HG02678 (cell line): ENCODE results near the gene ANXA11.
"Not testable (repeated sequence)": the region's sequence is repeated elsewhere in the genome, so short reads cannot be mapped to it uniquely, and the experiment has no call there.

ENCODE experiments used
- ATAC-seq: cut with Tn5 transposase; IDR thresholded peaks from one replicate; pipeline ENCODE4 v1.9.1; 2021; ENCODE audit warnings: mild to moderate bottlenecking, moderate library complexity; ENCODE audit not compliant: unreplicated experiment

The ANXA11 gene

DNA sequence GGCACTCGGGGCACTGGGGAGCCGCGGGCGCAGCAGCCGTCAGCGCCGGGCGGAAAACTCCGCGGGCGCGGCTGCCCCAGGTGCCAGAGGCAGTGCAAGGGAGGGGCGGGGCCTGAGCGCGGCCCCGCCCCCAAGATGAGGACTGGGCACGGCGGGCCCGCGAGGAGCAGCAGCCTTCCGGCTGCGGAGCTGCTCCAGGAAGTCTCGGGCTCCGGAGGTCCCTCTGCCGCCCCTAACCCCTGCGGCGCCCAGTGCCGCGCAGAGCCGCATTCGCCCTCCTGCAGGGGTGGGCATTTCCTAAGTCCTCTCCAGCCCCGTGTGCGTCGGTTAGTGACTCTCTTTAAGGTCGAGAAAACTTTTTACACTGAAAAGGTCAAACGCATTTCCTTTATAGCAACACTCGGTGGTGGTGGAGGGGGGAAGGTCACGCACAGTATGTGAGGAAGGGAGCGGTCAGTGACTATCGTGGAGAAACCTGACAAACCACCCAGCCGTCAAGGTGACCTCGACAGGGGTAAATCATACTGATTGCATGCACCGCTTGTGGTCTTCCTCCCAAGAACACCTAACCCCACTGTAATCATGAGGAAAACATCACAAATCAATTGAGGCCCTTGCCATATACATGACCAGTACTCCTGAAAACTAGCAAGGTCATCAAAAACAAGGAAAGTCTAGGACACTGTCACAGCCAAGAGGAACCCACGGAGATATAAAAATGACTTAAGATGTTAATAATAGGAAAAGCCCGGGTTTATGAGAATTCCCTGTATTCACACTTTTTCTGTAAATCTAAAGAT is at the start of gene ANXA11:
Gene ANXA11, minus strand, starts transcription at position 61 of the 800 bp plus-strand sequence. CDS start 32,676 bp downstream, outside the sequence.
- ATAC-seq, result peak; percentile 77

GRCh38 chr10:80254726-80255125 is 49.4 kb upstream of the ANXA11 start:
- not testable (repeated sequence) for ATAC-seq

DNA sequence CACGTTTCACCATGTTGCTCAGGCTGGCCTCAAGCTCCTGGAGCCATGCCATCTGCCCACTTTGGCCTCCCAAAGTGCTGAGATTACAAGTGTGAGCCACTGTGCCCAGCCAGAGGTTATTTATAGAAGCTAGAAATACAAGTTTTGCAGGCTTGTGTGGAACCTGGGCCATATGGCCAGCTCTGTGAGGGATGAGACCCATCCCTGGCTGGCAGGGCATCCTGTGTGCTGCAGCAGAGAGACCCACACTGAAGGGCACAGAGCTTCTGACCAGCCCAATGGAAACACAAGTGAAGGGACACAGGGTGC is 48.6 kb upstream of the ANXA11 start:
- peak; percentile 8 for ATAC-seq

DNA sequence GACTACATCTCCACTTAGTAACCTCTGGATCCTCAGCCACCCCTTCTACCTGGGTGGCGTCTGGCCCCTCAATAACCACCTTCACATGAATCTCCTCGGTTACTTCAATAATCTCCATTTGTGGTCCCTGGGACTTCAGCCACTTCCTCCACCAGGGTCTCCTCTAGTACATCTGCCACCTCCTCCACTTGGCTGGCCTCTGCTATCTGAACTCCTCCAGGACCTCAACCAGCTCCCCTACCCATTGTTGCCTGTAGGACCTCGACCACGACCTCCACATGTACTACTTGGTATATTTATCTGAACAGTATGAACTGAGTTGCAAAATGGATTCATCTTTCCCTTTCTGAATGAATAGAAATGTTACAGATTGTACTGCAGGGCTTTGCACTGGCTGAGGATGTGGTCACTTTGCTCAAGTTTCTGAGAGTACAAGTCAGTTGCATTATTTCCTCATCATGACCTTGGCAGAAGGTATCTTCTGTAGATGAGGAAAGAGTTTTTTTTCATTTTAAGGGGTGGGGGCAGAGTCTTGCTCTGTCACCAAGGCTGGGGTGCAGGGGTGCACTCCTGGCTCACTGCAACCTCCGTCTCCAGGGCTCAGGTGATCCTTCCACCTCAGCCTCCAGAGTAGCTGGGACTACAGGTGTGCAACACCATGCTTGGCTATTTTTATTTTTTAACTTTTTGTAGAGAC is 48.1 kb upstream of the ANXA11 start:
- peak; percentile 79 for ATAC-seq

DNA sequence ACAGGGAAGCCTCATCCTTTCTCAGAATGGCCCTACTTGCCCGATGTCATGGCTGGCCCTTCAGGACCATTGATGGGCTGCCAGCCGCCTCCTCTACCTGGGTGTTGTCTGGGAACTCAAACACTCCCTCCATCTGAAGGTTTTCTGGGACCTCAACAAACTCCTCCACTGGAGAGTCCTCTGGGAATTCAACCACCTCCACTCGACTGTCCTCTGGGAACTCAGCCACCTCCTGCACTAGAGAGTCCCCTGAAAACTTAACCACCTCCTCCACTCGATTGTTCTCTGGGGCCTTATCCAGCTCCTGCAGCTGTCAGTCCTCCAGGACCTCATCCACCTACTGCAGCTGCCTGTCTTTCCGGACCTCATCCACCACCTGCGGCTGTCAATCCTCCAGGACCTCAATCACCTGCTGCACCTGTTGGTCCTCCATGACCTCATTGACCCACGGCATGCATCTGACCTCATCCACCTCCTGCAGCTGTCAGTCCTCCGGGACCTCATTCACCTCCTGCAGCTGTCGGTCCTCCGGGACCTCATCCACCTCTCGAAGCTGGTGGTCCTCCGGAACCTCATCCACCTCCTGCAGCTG is 47.1 kb upstream of the ANXA11 start:
- no peak for ATAC-seq

GRCh38 chr10:80251703-80252280 is 46.5 kb upstream of the ANXA11 start:
- not testable (repeated sequence) for ATAC-seq

DNA sequence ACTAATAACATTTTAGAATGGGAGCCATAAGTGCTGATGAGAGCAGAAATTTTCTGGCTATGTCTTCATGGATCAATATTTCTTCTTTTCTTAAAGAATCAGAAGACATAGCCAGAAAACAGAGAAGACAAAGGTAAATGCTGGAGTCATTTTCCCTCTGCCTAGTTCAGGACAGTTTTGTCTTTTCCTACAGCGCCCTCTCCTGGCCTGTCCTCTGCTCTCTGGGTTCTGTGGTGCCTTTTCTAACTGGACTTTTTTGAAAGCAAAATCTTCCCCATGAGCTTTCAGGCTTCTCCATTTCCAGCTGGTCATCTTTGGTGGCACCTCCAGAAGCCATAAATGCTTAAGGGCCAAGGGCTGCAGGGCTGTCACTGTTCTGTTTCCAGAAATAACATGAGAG is 45.1 kb upstream of the ANXA11 start:
- peak; percentile 35 for ATAC-seq

DNA sequence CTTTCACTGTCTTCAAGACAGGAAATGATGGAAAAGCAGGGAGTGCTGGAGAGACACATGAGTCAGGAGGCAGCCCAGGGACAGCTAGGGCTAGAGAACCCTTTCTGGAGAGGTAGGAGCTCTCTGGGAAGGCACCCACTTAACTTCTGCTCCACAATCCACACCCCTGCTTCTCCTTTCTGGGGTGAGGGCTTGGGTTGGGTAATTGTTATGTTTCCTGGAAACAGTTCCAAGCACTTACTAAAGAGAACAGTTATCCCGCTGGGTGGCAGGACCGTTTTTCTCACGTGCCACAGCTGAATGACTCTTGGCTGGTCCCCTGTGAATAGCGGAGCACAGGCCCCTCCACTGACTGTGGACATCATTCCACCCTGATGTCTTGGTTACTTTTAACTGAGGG is 44.6 kb upstream of the ANXA11 start:
- not testable (repeated sequence) for ATAC-seq

- ATAC-seq, result not testable (repeated sequence)
Observed at GRCh38 chr10:80247611-80248010, 42.3 kb upstream of the ANXA11 start.

GRCh38 chr10:80244371-80244770 is 39.0 kb upstream of the ANXA11 start:
- not testable (repeated sequence) for ATAC-seq

GRCh38 chr10:80242341-80242740 is 37.0 kb upstream of the ANXA11 start:
- ATAC-seq, result not testable (repeated sequence)

DNA sequence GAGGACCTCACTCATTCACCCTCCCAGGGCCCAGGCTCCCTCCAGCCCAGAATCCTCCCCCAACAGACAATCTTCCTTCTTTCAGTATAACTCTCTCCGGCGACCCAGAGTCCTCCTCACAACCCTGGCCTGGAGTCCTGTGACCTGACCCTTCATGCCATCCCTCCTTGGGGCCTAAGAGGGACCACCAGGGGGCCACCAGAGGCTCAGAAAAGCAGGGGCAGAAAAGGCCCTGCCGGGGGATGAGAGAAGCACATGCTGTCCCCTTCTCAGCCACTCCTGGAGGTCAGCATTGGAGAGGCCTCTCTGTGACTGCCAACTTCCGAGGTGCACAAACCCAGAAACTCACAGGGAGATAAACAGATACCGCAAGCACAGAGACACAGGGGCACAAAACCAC is 31.1 kb upstream of the ANXA11 start:
- ATAC-seq, result not testable (repeated sequence)

GRCh38 chr10:80234331-80235235 is 29.2 kb upstream of the ANXA11 start:
- peak; percentile 100 for ATAC-seq

- not testable (repeated sequence) for ATAC-seq
Observed at GRCh38 chr10:80233871-80234270, 28.5 kb upstream of the ANXA11 start.

DNA sequence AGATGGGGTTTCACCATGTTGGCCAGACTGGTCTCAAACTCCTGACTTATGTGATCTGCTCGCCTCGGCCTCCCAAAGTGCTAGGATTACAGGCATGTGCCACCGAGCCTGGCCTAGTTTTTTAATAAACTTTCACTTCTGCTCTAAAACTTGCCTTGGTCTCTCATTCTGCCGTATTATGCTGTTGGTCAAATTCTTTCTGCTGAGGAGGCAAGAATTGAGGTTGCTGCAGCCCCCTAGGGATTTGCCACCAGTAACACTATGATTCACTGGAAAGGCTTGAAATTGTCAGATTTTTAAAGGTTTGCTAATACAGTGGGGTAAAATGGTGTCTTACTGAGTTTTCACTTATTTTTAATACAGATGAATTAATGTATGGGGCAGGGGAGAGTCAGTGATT is 21.4 kb upstream of the ANXA11 start:
- peak; percentile 72 for ATAC-seq

GRCh38 chr10:80223031-80223419 is 17.7 kb upstream of the ANXA11 start:
- ATAC-seq, result not testable (repeated sequence)

DNA sequence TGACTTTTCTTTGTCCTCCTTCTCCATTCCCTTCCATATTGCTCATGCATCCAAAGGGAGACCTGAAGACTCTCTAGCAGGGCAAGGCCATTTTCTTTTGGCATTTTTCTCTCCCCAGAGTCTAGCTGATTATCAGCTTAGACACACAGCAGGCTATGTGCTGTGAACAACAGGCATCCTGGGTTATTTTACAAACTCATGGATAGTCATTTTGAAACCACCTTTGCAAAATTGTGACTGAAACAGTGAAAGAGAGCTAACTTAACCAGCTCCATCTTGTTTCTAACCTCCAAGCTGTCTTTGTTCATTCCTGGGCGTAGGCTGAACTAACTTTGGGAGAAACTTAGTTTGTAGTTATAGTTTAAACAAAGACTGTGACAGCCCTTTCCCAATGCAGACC is 13.5 kb upstream of the ANXA11 start:
- peak; percentile 95 for ATAC-seq

DNA sequence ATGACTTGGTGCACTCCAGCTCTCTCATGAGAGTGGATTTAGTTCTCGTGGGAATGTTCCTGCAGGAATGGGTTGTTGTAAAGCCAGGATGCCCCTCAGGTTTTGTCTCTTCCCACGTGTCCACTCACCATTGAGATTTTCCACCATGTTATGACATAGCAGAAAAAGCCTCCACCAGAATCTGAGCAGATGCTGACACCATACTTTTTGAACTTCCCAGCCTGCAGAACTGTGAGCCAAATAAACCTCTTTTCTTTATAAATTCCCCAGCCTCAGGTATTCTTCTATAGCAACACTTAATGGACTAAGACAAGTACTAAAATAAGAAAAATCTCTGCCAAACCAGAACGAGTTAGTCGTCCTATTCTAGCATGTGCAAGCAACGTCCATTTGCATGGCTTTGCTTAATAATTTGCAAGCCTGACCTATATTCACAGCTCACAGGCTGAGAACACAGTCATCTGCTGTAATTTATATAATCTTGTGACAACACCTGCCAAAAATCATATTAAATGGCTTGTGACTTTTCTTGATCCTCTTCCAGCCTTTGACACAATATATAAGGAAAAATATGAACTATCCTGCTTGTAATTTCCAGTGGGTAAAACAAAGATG is 9.1 kb upstream of the ANXA11 start:
- ATAC-seq, result not testable (repeated sequence)

DNA sequence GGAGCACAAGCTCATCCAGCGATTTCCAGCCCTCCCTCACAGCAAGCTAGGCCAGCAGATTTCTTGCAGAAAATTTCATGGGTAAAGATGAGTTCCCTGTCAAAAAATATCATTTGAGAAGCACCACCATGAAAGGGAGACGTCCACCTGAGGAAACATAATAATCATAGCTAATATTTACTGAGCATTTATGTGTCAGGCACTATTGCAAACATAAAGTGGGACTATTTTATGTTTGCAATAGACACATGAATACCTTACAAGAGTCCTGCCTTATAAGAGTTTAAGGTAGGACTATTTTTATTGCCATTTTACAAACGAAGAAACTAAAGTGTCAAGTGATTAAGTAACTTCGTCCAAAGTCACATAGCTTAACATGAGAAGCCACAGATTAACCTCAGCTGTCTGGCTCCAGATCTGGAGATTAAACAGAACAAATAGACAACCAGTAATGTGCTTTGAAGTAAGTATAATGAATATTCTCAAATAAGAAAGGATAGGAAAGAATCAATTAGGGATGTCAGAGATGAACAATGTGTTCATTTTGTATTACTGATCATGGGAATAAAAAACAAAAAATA is 7.3 kb upstream of the ANXA11 start:
- not testable (repeated sequence) for ATAC-seq

- no peak for ATAC-seq
Observed at GRCh38 chr10:80211786-80212185, 6.4 kb upstream of the ANXA11 start.
